H1 (cell line): Measurements from ENCODE around the gene BPIFB3. TPM values are rescaled to one million over a fixed set of nuclear protein-coding genes. Genes with fewer than 3 reads are reported as not detected.
A peak's percentile ranks its signal among the peaks of the same experiment; 100 is the strongest.

Source experiments
- CTCF ChIA-PET: fragments of 300-600 bp; sonication (Branson Sonifier 250); formaldehyde crosslinking; loops from one replicate; lab custom pipeline; 2021; ENCODE audit not compliant: partially characterized antibody; lab: Charles Lee
- POLR2A ChIA-PET: fragments of 300-600 bp; sonication (Branson Sonifier 250); formaldehyde crosslinking; loops from one replicate; lab custom pipeline; 2021; ENCODE audit warnings: inconsistent platforms; ENCODE audit not compliant: partially characterized antibody; lab: Charles Lee
- DNase-seq, 2 experiments: peaks; one replicate each; pipeline versions ENCODE4 v3.0.0 to v3.0.0-alpha.2; 2010 to 2022; ENCODE audit warnings: low spot score in 2 of 2, low read depth in 1 of 2, mixed read lengths in 1 of 2
- FAIRE-seq: peaks from 2 replicates; lab custom pipeline; 2011; peaks lifted over from hg19 to GRCh38; lab: Jason Lieb, UNC
- H2AFZ ChIP-seq: 2 replicates; pipeline ENCODE4 v1.8.1; 2012; ENCODE audit warnings: low read length, inconsistent platforms
- H2AK5ac ChIP-seq: 2 replicates; pipeline ENCODE4 v1.6.1; 2013; ENCODE audit warnings: low read depth, low read length
- H2BK120ac ChIP-seq: replicated peaks from 2 replicates; pipeline ENCODE3; 2013; ENCODE audit warnings: low read depth, low read length, inconsistent platforms
- H2BK12ac ChIP-seq: 2 replicates; pipeline ENCODE4 v1.6.1; 2013; ENCODE audit warnings: low read depth, low read length
- H2BK15ac ChIP-seq: 2 replicates; pipeline ENCODE4 v1.6.1; 2013; ENCODE audit warnings: low read length
- H2BK20ac ChIP-seq: 2 replicates; pipeline ENCODE4 v1.6.1; 2013; ENCODE audit warnings: low read length
- H2BK5ac ChIP-seq: 2 replicates; pipeline ENCODE4 v1.6.1; 2013; ENCODE audit warnings: low read depth, low read length
- H3K14ac ChIP-seq: 2 replicates; pipeline ENCODE4 v1.6.1; 2013; ENCODE audit warnings: inconsistent platforms; ENCODE audit not compliant: insufficient read length
- H3K18ac ChIP-seq: 2 replicates; pipeline ENCODE4 v1.6.1; 2013; ENCODE audit warnings: low read length; ENCODE audit errors: extremely low read depth
- H3K23ac ChIP-seq: 2 replicates; pipeline ENCODE4 v1.6.1; 2013; ENCODE audit warnings: inconsistent platforms; ENCODE audit not compliant: insufficient read length
- H3K23me2 ChIP-seq: 2 replicates; pipeline ENCODE4 v1.6.1; 2013; ENCODE audit warnings: low read depth, low read length
- H3K27ac ChIP-seq: 2 replicates; pipeline ENCODE4 v1.6.1; 2011; ENCODE audit warnings: low read depth, low read length, inconsistent platforms
- H3K27me3 ChIP-seq, 4 experiments: replicated peaks in 1 of 4; 1 replicate in 1 of 4; 2 replicates in 3 of 4; pipeline versions ENCODE4 v1.6.1 to v1.8.1; 2011 to 2013; ENCODE audit warnings: low read length in 3 of 4, mild to moderate bottlenecking in 3 of 4, inconsistent platforms in 2 of 4, mixed read lengths in 2 of 4, moderate library complexity in 1 of 4; ENCODE audit not compliant: control insufficient read depth in 3 of 4, insufficient read depth in 3 of 4; ENCODE audit errors: extremely low read depth in 1 of 4
- H3K36me3 ChIP-seq, 4 experiments: 2 replicates each; pipeline versions ENCODE4 v1.6.1 to v1.8.1; 2011 to 2013; ENCODE audit warnings: mild to moderate bottlenecking in 4 of 4, low read length in 3 of 4, moderate library complexity in 2 of 4, control low read depth in 1 of 4, inconsistent platforms in 1 of 4; ENCODE audit not compliant: insufficient read depth in 4 of 4, control insufficient read depth in 2 of 4
- H3K4ac ChIP-seq: replicated peaks from 2 replicates; pipeline ENCODE3; 2013; ENCODE audit warnings: low read length, low read depth, mixed read lengths, inconsistent platforms; ENCODE audit not compliant: insufficient read length
- H3K4me1 ChIP-seq, 4 experiments: replicated peaks in 1 of 4; 1 replicate in 1 of 4; 2 replicates in 3 of 4; pipeline versions ENCODE4 v1.6.1 to v1.8.1; 2011 to 2013; ENCODE audit warnings: low read length in 3 of 4, inconsistent platforms in 2 of 4, mixed read lengths in 1 of 4; ENCODE audit not compliant: insufficient read depth in 4 of 4, control insufficient read depth in 3 of 4
- H3K4me2 ChIP-seq, 2 experiments: 2 replicates each; pipeline versions ENCODE4 v1.6.1 to v1.8.1; 2011 to 2013; ENCODE audit warnings: low read depth in 2 of 2, low read length in 2 of 2, control low read depth in 1 of 2, inconsistent platforms in 1 of 2, mild to moderate bottlenecking in 1 of 2; ENCODE audit not compliant: insufficient read depth in 1 of 2
- H3K4me3 ChIP-seq, 4 experiments: fragments of 200-600, 300-600 bp in 1 of 4; sonication (generic), shearing (Covaris generic), sonication (Bioruptor Twin) in 1 of 4; 2 replicates each; pipeline versions ENCODE4 v1.5.1 to v1.8.1; 2011 to 2016; ENCODE audit warnings: low read length in 4 of 4, low read depth in 3 of 4, control low read depth in 2 of 4, inconsistent platforms in 2 of 4, mild to moderate bottlenecking in 2 of 4, mixed read lengths in 1 of 4, moderate library complexity in 1 of 4; ENCODE audit not compliant: insufficient read depth in 2 of 4; ENCODE audit errors: extremely low read depth in 1 of 4
- H3K56ac ChIP-seq: replicated peaks from 2 replicates; pipeline ENCODE3; 2013; ENCODE audit warnings: low read depth, mild to moderate bottlenecking, mixed read lengths, low read length, inconsistent platforms; ENCODE audit not compliant: insufficient read length
- H3K79me1 ChIP-seq: 2 replicates; pipeline ENCODE4 v1.6.1; 2013; ENCODE audit warnings: low read depth, low read length, control low read depth
- H3K79me2 ChIP-seq, 2 experiments: 2 replicates each; pipeline versions ENCODE4 v1.6.1 to v1.8.1; 2012 to 2013; ENCODE audit warnings: low read length in 2 of 2, mild to moderate bottlenecking in 2 of 2, inconsistent platforms in 1 of 2; ENCODE audit not compliant: insufficient read depth in 2 of 2, control insufficient read depth in 1 of 2
- H3K9ac ChIP-seq, 4 experiments: replicated peaks in 1 of 4; 1 replicate in 1 of 4; 2 replicates in 3 of 4; pipeline versions ENCODE4 v1.6.1 to v1.8.1; 2011 to 2013; ENCODE audit warnings: low read depth in 3 of 4, low read length in 3 of 4, control low read depth in 2 of 4, mild to moderate bottlenecking in 2 of 4, moderate library complexity in 2 of 4, inconsistent platforms in 1 of 4; ENCODE audit errors: extremely low read depth in 1 of 4
- H3K9me3 ChIP-seq, 2 experiments: 2 replicates each; pipeline versions ENCODE4 v1.6.1 to v1.8.1; 2012 to 2013; ENCODE audit warnings: mild to moderate bottlenecking in 2 of 2, moderate library complexity in 2 of 2, control low read depth in 1 of 2, inconsistent platforms in 1 of 2, low read depth in 1 of 2, low read length in 1 of 2, mixed read lengths in 1 of 2; ENCODE audit not compliant: insufficient read depth in 2 of 2
- H4K20me1 ChIP-seq, 2 experiments: replicated peaks in 1 of 2; 2 replicates each; pipeline versions ENCODE3 to v1.8.1; 2011 to 2013; ENCODE audit warnings: inconsistent platforms in 2 of 2, low read length in 2 of 2, mild to moderate bottlenecking in 1 of 2; ENCODE audit not compliant: insufficient read depth in 2 of 2, control insufficient read depth in 1 of 2
- H4K5ac ChIP-seq: 2 replicates; pipeline ENCODE4 v1.6.1; 2013; ENCODE audit warnings: low read length, low read depth, mixed read lengths, inconsistent platforms; ENCODE audit not compliant: insufficient read length
- H4K8ac ChIP-seq: 2 replicates; pipeline ENCODE4 v1.8.0; 2013; ENCODE audit warnings: mild to moderate bottlenecking, moderate library complexity, low read length, inconsistent platforms; ENCODE audit not compliant: insufficient read depth; ENCODE audit errors: extremely low read depth
- H4K91ac ChIP-seq: replicated peaks from 2 replicates; pipeline ENCODE3; 2013; ENCODE audit warnings: low read length, mixed read lengths, inconsistent platforms; ENCODE audit not compliant: insufficient read length
- CBX8 ChIP-seq: fragments of 300-800, 300-1000 bp; sonication (generic); IDR thresholded peaks from 2 replicates; pipeline ENCODE4 v1.7.1; 2016; ENCODE audit warnings: low read depth, low read length, borderline replicate concordance
- E2F6 ChIP-seq: IDR thresholded peaks from 2 replicates; pipeline ENCODE4 v1.6.1; 2012; ENCODE audit warnings: inconsistent platforms
- EZH2 ChIP-seq: fragments of 200-600 bp; sonication (generic); IDR thresholded peaks from 2 replicates; pipeline ENCODE4 v1.7.1; 2012; ENCODE audit warnings: low read depth, mild to moderate bottlenecking, moderate library complexity, low read length, inconsistent platforms; ENCODE audit not compliant: severe bottlenecking
- GTF2F1 ChIP-seq: IDR thresholded peaks from 2 replicates; pipeline ENCODE4 v1.6.1; 2012; ENCODE audit warnings: low read depth, low read length, improper control_type of control experiment, borderline replicate concordance
- HDAC6 ChIP-seq: IDR thresholded peaks from one replicate; pipeline ENCODE4 v1.7.1; 2012; ENCODE audit warnings: low read depth, mild to moderate bottlenecking, inconsistent platforms, low read length, moderate library complexity
- JUN ChIP-seq: IDR thresholded peaks from 2 replicates; pipeline ENCODE4 v1.6.1; 2011; ENCODE audit warnings: low read depth, mild to moderate bottlenecking, improper control_type of control experiment, low read length
- POLR2AphosphoS5 ChIP-seq: IDR thresholded peaks from 2 replicates; pipeline ENCODE4 v1.6.1; 2011; ENCODE audit warnings: low read depth, low read length
- RFX5 ChIP-seq: IDR thresholded peaks from 2 replicates; pipeline ENCODE4 v1.6.1; 2011; ENCODE audit warnings: low read depth, low read length, improper control_type of control experiment, borderline replicate concordance
- SIRT6 ChIP-seq: IDR thresholded peaks from one replicate; pipeline ENCODE4 v1.7.1; 2012; ENCODE audit warnings: low read length, inconsistent platforms
- SP4 ChIP-seq: IDR thresholded peaks from 2 replicates; pipeline ENCODE4 v1.6.1; 2012; ENCODE audit warnings: low read length, inconsistent platforms
- WGBS, 2 experiments: shearing (Covaris generic) in 1 of 2; methylation state at CpG; one replicate each; pipeline versions ENCODE4 v1.1.6 to v1.1.7; 2013 to 2015; ENCODE audit warnings: low lambda C conversion rate in 2 of 2, mixed read lengths in 2 of 2, inconsistent platforms in 1 of 2, low coverage in 1 of 2, missing lambda C conversion rate in 1 of 2; ENCODE audit not compliant: insufficient replicate concordance in 2 of 2, insufficient coverage in 1 of 2, insufficient read length in 1 of 2; ENCODE audit errors: extremely low coverage in 1 of 2, missing lambda C conversion rate in 1 of 2; 5-methylcytosine and 5-hydroxymethylcytosine counted together
- polyA plus RNA-seq, 7 experiments: library from polyadenylated mRNA; depleted of rRNA in 3 of 7; stranded (reverse) in 5 of 7; unstranded in 2 of 7; fragments of >200 nt in 5 of 7; fragments of 200-250 nt in 2 of 7; gene quantifications; 1 replicate in 5 of 7; 2 replicates in 1 of 7; 4 replicates in 1 of 7; pipeline versions ENCODE4 v1.2.1 to v1.2.3, GENCODE V29; 2011 to 2013; ENCODE audit warnings: missing spikeins in 2 of 7, mixed read lengths in 2 of 7
- total RNA-seq: library from RNA; stranded (reverse); fragmentation: NEBNext Ultra II Directional; extraction: Animal tissue kit (Norgen Biotek cat#: 25700); gene quantifications from 2 replicates; pipeline ENCODE4 v1.2.1, GENCODE V29; 2021
- TF ChIP-seq, protein P1 (sequence below): IDR thresholded peaks from 2 replicates; pipeline ENCODE4 v1.6.1; 2012; ENCODE audit warnings: low read length, inconsistent platforms

The BPIFB3 gene
- total and polyA plus RNA-seq, 2 of the 8 experiments (the other 6 are each of a cell fraction or from before 2014, with no cell fraction given), result not detected

GRCh38 chr20:33059741-33060390, 6.2 kb downstream of the BPIFB3 start:
- H2AFZ ChIP-seq, result no peak overlapping the region
- H3K14ac ChIP-seq, result no peak overlapping the region
- no peaks in the 10 kb centered on the region for H3K79me2 ChIP-seq
- no peaks in the 10 kb centered on the region for H3K79me1 ChIP-seq
- H3K9ac ChIP-seq, result no peak overlapping the region
- no peak overlapping the region for H3K27ac ChIP-seq
- H4K5ac ChIP-seq, result no peak overlapping the region
- 0 out of 2 replicates have a peak overlapping the region, but pooled peaks have one; percentile 31 for H2BK15ac ChIP-seq
- no peak overlapping the region for H2BK20ac ChIP-seq
- H4K91ac ChIP-seq, result no peak overlapping the region
- no peak overlapping the region for H2BK5ac ChIP-seq
- H2AK5ac ChIP-seq, result no peak overlapping the region
- H3K18ac ChIP-seq, result no peak overlapping the region
- peak in 1 of 2 experiments; percentile 55 for DNase-seq
- H2BK12ac ChIP-seq, result no peak overlapping the region
- no peak overlapping the region for H4K8ac ChIP-seq
- H3K4me2 ChIP-seq, result no peak overlapping the region
- no peak overlapping the region for H2BK120ac ChIP-seq
- H3K27me3 ChIP-seq, result no peaks in the 10 kb centered on the region
- no peaks in the 10 kb centered on the region for H3K4me1 ChIP-seq
- H3K23me2 ChIP-seq, result no peaks in the 10 kb centered on the region
- H3K9me3 ChIP-seq, result no peaks in the 10 kb centered on the region
- no peaks in the 10 kb centered on the region for H4K20me1 ChIP-seq
- ChIA-PET CTCF (interaction anchor here (3.8 kb wide), 1 partner anchor 36 kb away, joined by 13 read pairs; no protein-coding TSS in a partner anchor), POLR2A (no interaction called here)
- no peak overlapping the region for H3K4me3 ChIP-seq
- H3K36me3 ChIP-seq, result no peaks in the 10 kb centered on the region
- 82% methylated on average over 22 of the region's 22 CpGs; no CpG with 5 or more reads in 1 of the 2 experiments for WGBS, 2 experiments
- no peak overlapping the region for H3K4ac ChIP-seq
- no peak overlapping the region for H3K56ac ChIP-seq
- FAIRE-seq, result no peak
- H3K23ac ChIP-seq, result no peak overlapping the region
- TF ChIP-seq EZH2 (no peak), JUN (no peak), CBX8 (no peak), E2F6 (no peak), POLR2AphosphoS5 (no peak), GTF2F1 (no peak), SP4 (no peak), SIRT6 (no peak), HDAC6 (no peak), RFX5 (no peak)
- TF ChIP-seq, protein P1, sequence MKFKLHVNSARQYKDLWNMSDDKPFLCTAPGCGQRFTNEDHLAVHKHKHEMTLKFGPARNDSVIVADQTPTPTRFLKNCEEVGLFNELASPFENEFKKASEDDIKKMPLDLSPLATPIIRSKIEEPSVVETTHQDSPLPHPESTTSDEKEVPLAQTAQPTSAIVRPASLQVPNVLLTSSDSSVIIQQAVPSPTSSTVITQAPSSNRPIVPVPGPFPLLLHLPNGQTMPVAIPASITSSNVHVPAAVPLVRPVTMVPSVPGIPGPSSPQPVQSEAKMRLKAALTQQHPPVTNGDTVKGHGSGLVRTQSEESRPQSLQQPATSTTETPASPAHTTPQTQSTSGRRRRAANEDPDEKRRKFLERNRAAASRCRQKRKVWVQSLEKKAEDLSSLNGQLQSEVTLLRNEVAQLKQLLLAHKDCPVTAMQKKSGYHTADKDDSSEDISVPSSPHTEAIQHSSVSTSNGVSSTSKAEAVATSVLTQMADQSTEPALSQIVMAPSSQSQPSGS, result no peak
